ENCODE results near the gene FRRS1.

DNA sequence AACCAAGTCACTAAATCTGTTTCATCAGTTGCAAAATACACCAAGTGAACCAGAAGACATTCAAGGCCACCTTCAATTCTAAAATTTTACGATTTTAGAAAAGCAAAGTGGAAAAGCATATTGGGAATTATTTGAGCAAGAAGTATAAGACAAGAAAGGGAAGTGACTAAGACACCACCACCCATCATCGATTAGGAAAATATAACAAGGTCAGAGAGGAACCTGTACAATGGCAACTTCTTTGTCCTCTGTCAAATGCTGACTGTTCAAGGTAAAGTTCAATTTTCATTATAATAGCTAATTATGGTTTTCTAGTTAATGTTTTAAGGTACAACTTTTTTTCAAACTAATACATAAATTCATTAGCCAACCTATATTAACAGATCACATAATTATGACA lies 10.8 kb downstream of the FRRS1 start:
- no peak for TF ChIP-seq POLR2AphosphoS5 (IDR thresholded peaks at IDR 0.05; ENCODE audit: low read depth)
- TF ChIP-seq ZNF331 (CRISPR knock-in tag; IDR thresholded peaks at IDR 0.05; ENCODE audit: low read depth), result no peak
- TF ChIP-seq, protein P1, sequence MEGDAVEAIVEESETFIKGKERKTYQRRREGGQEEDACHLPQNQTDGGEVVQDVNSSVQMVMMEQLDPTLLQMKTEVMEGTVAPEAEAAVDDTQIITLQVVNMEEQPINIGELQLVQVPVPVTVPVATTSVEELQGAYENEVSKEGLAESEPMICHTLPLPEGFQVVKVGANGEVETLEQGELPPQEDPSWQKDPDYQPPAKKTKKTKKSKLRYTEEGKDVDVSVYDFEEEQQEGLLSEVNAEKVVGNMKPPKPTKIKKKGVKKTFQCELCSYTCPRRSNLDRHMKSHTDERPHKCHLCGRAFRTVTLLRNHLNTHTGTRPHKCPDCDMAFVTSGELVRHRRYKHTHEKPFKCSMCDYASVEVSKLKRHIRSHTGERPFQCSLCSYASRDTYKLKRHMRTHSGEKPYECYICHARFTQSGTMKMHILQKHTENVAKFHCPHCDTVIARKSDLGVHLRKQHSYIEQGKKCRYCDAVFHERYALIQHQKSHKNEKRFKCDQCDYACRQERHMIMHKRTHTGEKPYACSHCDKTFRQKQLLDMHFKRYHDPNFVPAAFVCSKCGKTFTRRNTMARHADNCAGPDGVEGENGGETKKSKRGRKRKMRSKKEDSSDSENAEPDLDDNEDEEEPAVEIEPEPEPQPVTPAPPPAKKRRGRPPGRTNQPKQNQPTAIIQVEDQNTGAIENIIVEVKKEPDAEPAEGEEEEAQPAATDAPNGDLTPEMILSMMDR (conservative IDR thresholded peaks at IDR 0.05; ENCODE audit: low read depth in 2 of 2), result no peak
